Endothelial cell of umbilical vein (primary cell): ENCODE results near the gene FAM98C.

ENCODE experiments used
- CTCF ChIP-seq, 2 donors: IDR thresholded peaks; 1 replicate in 1 of 2; 2 replicates in 1 of 2; pipeline ENCODE4 v1.5.1; 2011; ENCODE audit warnings: low read length in 2 of 2, mild to moderate bottlenecking in 2 of 2, moderate library complexity in 2 of 2, control low read depth in 1 of 2, inconsistent platforms in 1 of 2, low read depth in 1 of 2; ENCODE audit not compliant: insufficient read depth in 1 of 2; ENCODE audit errors: extremely low read depth in 1 of 2
- EZH2 ChIP-seq: IDR thresholded peaks from 2 replicates; pipeline ENCODE4 v1.6.1; 2012; ENCODE audit warnings: borderline replicate concordance, low read depth, mild to moderate bottlenecking, moderate library complexity, low read length, inconsistent platforms; ENCODE audit not compliant: severe bottlenecking
- GATA2 ChIP-seq: IDR thresholded peaks from 2 replicates; pipeline ENCODE4 v1.7.0; 2011; ENCODE audit warnings: low read depth, mild to moderate bottlenecking, moderate library complexity, mixed read lengths, low read length; ENCODE audit not compliant: insufficient read length, insufficient read depth
- JUN ChIP-seq: IDR thresholded peaks from 2 replicates; pipeline ENCODE4 v1.6.1; 2011; ENCODE audit warnings: borderline replicate concordance, low read depth; ENCODE audit not compliant: insufficient read length, insufficient read depth
- POLR2A ChIP-seq: IDR thresholded peaks from 2 replicates; pipeline ENCODE4 v1.6.1; 2012; ENCODE audit warnings: low read depth, mild to moderate bottlenecking, control low read depth, low read length
- POLR2AphosphoS5 ChIP-seq: IDR thresholded peaks from 2 replicates; pipeline ENCODE4 v1.6.1; 2012; ENCODE audit warnings: low read depth, mild to moderate bottlenecking, control low read depth, low read length, moderate library complexity; ENCODE audit not compliant: insufficient read depth
- TF ChIP-seq, protein P1 (sequence below): IDR thresholded peaks from 2 replicates; pipeline ENCODE4 v1.6.1; 2011; ENCODE audit not compliant: insufficient read depth, insufficient read length

DNA sequence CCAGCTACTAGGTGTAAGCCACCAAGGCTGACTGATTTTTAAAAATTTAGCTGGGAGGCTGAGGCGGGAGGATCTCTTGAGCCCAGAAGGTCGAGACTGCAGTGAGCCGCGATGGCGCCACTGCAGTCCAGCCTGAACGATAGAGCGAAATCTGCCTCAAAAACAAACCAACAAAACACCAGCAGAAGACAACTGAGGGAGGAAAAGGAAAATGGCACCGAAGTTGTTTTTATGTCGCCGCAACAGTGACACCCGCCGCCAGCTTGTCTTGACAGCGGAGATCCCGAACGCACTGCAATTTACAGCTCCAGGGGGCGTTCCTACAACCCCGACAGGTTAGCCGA is 298 bp upstream of the FAM98C start:
- TF ChIP-seq, protein P1, sequence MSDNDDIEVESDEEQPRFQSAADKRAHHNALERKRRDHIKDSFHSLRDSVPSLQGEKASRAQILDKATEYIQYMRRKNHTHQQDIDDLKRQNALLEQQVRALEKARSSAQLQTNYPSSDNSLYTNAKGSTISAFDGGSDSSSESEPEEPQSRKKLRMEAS: no peak
- TF ChIP-seq CTCF (IDR thresholded peaks at IDR 0.05; ENCODE audit: extremely low read depth in 1 of 2, insufficient read depth in 1 of 2, low read depth in 1 of 2, low read length in 2 of 2): no peak
- no peak for TF ChIP-seq POLR2AphosphoS5
- no peak for TF ChIP-seq GATA2
- no peak for TF ChIP-seq POLR2A
- no peak for TF ChIP-seq EZH2
- TF ChIP-seq JUN: no peak
